ES-I3 (cell line): Measurements from ENCODE around the gene SNX32.
A peak's percentile ranks its signal among the peaks of the same experiment; 100 is the strongest.
"Not testable (repeated sequence)": the region's sequence is repeated elsewhere in the genome, so short reads cannot be mapped to it uniquely, and the experiment has no call there.

Experiments
- H3K36me3 ChIP-seq: 2 replicates; pipeline ENCODE4 v1.6.1; 2013; ENCODE audit warnings: mild to moderate bottlenecking, low read length, control low read depth, moderate library complexity; ENCODE audit not compliant: insufficient read depth
- H3K4me1 ChIP-seq: 2 replicates; pipeline ENCODE4 v1.6.1; 2013; ENCODE audit warnings: mild to moderate bottlenecking, control low read depth, low read length; ENCODE audit not compliant: insufficient read depth
- H3K9ac ChIP-seq: 2 replicates; pipeline ENCODE4 v1.6.1; 2013; ENCODE audit warnings: low read depth, mild to moderate bottlenecking, low read length, moderate library complexity
- H3K9me3 ChIP-seq: 2 replicates; pipeline ENCODE4 v1.6.1; 2013; ENCODE audit warnings: mild to moderate bottlenecking, low read length, moderate library complexity; ENCODE audit not compliant: control insufficient read depth, insufficient read depth

The SNX32 gene

DNA sequence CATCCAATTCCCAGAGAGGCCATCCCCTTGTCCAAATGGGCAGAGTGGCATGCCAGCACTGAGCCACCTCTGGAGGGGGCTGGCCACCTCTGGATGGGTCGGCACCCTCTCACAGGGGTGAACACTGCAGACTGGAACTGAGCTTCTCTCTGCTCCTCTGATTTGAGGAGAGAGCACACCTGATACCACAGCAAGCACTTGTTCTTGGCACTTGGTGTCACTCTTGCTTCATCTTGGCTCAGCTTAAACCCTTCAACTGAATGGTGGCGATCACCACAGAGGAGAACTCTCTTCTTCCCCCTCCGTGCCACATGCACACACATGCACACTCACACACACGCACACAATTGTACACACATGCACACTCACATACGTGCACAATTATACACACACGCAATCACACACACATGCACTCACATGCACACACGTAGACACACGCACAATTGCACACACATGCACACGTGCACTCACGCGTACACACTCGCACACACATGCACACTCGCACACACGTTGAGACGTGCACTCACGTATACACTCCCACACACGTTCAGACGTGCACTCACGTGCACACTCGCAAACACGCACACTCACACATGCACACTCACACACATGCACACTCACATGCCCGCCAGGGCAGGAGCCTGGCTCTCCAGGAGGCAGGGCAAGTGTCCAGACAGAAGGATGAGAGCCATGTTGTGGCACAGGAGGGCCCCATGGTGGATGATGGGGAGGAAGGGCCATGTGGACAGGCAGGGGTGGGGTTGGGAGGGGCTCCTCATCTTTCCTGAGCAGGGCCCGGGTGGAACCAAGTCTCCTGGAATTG, 23.5 kb upstream of the SNX32 start:
- no peaks in the 10 kb centered on the region for H3K36me3 ChIP-seq
- no peaks in the 10 kb centered on the region for H3K4me1 ChIP-seq
- H3K9ac ChIP-seq, result no peak overlapping the region
- no peaks in the 10 kb centered on the region for H3K9me3 ChIP-seq

DNA sequence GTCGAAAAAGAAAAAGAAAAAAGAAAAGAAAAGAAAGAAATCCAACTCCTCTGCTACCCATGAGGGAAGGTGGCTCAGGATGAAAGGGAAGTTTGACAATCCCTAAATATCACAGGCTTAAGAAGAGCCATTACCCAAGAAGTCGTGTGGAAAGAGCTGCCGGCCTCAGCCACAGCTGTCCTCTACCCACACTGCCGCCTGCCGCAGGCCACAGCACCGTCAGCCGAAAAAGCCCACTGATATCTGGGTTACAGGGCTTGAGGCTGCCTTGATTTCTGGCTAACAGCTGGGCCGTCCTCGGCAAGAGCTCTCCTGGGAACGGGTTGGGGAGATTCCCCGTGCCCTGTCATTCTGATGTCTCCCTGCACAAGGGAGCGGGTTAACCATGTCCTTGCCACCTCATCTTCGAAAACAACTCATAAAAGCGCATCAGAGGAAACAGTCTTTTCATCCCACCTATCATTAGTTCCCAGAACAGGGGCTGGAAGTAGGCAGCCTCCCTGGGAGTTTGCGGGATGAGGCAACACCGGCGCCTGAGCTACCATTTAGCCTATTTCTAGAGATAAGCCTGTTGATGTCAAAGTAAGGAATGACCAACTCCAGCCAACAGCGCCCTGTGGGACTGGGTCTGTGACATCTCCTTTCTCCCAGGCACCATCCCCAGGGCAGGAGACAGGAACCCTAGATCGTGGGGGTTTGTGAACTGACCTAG, 21.8 kb upstream of the SNX32 start:
- Histone ChIP-seq H3K36me3 (no peaks in the 10 kb centered on the region), H3K9me3 (no peaks in the 10 kb centered on the region), H3K9ac (no peak overlapping the region), H3K4me1 (no peaks in the 10 kb centered on the region)

DNA sequence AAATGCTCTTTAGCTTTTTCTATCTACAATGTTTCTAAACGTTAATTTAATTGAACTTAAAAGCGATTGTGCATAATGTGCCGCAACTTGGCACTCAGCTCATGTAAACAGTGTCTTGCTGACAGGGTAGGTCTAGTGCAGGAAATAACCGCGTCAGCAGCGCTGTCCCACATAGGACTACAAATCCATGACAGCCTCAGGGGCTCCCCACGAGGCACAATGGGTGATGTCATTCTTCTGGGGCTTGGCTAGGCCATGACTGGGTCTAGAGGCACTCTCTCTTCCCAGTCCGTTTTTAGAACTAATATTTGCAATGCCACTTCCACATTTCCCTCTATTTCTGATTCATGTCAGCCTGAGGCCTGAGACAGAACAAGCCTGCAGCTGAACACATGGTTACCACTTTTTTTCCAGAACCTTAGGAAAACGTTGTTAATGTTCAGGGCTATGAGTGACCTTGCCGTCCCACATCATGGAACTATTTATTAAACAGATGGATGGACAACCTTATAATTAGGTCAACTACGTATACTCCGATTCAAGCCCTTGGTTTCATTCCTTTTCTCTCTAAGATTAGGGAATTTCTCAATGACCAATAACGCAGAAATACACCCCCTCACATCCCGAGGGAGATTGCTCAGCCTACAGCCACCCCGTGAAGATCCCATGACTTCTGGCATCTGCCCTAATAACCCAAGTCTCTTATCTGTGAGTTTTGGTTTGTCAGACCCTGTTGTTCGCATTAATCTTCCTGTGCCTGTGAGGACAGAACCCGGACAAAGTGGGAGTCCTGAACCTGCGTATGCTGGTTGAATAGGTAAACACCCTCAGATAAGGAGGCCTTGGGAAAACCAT, 19.4 kb upstream of the SNX32 start:
- Histone ChIP-seq H3K4me1 (no peaks in the 10 kb centered on the region), H3K9me3 (no peaks in the 10 kb centered on the region), H3K36me3 (no peaks in the 10 kb centered on the region), H3K9ac (no peak overlapping the region)

DNA sequence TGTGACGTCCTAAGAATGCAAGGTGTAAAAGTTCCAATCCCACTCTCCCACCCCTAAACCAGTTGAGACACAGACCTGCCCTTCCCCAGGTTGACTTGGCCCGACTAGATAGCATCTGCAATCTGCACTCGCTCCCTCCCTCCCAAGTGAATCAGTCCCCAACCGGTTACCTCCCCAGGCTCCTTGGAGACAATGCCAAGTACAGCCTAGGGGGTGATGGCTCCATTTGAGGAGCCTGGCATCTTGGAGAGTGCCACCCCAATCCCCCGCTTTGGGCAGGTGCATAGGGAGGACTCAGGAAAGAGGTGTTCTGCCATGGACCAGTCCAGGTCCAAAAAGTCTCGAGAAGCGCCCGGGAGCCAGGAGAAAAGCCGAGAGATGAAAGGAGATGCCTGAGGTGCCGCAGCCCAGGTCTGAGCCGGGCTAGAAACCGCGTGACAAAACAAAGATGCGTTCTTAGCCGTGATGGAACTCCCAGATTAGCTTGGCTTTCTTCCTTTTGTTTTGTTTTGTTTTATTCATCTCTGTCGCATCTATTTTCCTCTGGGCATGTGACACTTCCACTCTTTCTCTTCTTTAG, 18.7 kb upstream of the SNX32 start:
- Histone ChIP-seq H3K9me3 (no peaks in the 10 kb centered on the region), H3K4me1 (no peaks in the 10 kb centered on the region), H3K36me3 (no peaks in the 10 kb centered on the region), H3K9ac (no peak overlapping the region)

DNA sequence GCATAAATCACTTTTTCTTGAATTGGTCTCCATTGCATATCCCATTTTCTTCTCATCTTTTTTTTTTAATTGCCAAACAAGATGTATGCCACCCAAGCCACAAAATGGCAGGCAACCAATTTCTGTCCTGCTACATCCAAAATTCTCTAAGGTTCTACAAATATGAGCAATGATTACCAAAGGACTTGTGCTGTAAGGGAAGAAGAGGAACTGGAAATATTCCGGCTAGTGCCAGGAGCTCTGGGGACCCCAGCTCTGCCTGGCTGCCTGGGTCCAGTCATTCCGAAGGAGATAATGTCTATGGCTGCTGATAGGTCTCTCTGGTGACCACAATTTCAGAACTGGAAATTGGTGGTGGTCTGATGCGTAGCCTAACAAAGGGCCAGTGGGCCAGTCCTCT, 17.1 kb upstream of the SNX32 start:
- H3K9ac ChIP-seq, result no peak overlapping the region
- H3K4me1 ChIP-seq, result no peaks in the 10 kb centered on the region
- H3K9me3 ChIP-seq, result no peaks in the 10 kb centered on the region
- no peaks in the 10 kb centered on the region for H3K36me3 ChIP-seq

DNA sequence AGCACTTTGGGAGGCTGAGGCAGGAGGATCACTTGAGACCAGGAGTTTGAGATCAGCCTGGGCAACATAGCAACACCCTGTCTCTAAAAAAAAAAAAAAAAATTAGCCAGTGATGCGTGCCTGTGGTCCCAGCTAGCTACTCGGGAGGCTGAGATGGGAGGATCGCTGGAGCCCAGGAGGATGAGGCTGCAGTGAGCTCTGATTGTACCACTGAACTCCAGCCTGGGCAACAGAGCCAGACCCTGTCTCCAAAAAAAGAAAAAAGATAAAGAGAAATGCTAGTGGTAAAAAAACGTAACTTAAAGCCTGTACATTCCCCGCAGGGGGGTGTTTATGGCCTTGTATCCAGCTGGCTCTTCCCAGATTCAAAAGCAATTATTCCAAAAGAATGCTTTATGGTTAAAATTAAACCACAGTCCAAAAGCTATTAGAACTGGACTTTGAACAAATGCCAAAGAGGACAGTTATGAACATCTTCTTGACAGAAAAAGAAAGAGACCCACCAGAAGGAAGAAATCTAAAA, 16.4 kb upstream of the SNX32 start:
- no peaks in the 10 kb centered on the region for H3K4me1 ChIP-seq
- no peaks in the 10 kb centered on the region for H3K9me3 ChIP-seq
- peak overlapping the region; percentile 93 for H3K9ac ChIP-seq
- H3K36me3 ChIP-seq, result no peaks in the 10 kb centered on the region

DNA sequence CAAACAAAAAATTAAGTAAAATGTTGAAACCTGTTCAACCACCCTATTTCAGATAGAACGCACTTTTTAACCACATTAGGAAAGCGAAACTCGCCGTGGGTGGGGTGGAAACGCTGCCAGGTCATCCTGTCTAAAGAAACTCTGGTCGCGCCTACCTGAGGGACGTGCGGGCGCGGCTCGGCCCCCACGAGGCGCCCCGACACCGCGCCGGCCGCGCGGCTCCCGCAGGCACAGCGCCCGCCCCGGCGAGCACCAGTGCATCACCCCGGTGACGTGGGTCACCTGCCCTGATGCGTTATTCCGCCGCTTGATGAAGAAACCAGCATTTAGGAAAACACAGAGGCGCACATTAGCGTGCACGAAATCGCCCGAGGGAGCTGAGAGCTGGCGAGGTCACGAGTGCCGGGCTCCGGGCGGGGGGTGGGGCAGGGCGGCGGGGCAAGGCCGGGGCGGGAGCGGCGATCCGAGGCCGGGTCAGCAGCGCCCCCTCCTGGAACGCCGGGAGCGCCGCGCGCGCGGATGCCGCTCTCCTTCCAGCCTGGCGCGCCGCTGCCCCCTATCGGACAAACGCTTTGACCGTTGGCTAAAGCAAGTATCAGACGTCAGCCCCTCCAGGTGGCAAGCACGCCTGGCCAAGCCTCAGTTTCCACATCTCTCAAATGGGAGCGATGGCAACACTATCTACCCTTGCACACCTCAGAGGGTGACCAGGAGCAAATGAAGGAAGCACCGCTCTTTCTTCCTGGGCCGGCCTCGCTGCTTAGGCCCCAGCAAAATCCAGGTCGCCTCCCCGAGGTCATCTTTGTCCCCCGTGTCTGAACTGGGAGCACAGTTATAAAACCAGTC, 15.7 kb upstream of the SNX32 start:
- Histone ChIP-seq H3K9me3 (no peaks in the 10 kb centered on the region), H3K36me3 (no peaks in the 10 kb centered on the region), H3K4me1 (no peaks in the 10 kb centered on the region), H3K9ac (peak overlapping the region; percentile 93)

DNA sequence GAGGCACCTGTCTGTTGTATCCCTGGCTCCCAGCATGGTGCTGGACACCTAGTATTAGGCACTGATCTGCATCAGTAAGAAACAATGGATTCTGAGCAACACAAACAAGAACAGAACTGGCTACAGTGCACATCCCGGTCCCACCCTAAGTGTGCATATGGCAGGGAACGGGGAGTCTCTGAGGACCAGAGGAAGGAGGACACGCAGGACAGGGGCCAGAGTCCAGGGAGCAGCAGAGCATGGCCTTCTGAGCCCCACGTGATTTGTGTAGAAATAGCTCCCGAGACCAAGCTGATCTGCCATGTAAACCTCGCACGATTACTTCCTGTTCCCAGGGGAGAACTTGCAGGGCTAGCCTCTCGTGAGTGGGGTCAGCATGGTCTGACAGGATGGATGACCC, 12.7 kb upstream of the SNX32 start:
- Histone ChIP-seq H3K9ac (no peak overlapping the region), H3K9me3 (no peaks in the 10 kb centered on the region)

DNA sequence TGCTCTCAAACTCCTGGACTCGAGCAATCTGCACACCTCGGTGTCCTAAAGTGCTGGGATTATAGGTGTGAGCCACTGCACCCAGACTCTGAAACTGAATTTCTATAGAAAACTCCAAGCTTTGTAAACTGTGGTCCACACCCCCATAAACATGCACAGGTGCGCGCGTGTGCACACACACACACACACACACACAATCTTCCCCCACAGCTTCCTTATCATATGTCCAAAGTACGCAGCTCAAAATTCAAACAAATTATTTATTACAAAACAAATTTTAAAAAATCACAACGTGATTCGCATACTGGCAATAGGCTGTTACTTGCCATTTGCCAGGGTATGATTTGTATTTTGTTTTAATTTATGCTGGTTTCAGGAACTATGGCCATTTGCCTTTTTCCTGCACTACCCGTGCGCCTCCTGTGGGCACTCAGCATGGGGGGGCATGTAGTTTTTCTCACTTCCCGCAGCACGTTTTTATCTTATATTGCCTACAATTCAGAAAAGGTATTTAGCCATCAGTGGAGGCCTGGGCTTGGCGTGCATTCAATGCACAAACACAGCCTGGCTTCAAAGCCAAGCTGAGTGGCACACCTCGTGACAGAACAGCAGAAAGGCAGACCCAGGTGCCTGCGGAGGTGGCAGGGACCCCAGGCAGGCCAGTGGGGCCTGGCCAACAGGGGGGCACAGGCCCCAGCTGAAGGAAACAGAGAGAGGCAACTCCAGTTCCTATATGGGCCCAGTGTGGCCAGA, 10.8 kb upstream of the SNX32 start:
- no peaks in the 10 kb centered on the region for H3K4me1 ChIP-seq
- H3K36me3 ChIP-seq, result no peaks in the 10 kb centered on the region
- no peaks in the 10 kb centered on the region for H3K9me3 ChIP-seq
- no peak overlapping the region for H3K9ac ChIP-seq

More for the DNA sequence above, 12.7 kb upstream of the SNX32 start:
- no peaks in the 10 kb centered on the region for H3K36me3 ChIP-seq
- no peaks in the 10 kb centered on the region for H3K4me1 ChIP-seq

DNA sequence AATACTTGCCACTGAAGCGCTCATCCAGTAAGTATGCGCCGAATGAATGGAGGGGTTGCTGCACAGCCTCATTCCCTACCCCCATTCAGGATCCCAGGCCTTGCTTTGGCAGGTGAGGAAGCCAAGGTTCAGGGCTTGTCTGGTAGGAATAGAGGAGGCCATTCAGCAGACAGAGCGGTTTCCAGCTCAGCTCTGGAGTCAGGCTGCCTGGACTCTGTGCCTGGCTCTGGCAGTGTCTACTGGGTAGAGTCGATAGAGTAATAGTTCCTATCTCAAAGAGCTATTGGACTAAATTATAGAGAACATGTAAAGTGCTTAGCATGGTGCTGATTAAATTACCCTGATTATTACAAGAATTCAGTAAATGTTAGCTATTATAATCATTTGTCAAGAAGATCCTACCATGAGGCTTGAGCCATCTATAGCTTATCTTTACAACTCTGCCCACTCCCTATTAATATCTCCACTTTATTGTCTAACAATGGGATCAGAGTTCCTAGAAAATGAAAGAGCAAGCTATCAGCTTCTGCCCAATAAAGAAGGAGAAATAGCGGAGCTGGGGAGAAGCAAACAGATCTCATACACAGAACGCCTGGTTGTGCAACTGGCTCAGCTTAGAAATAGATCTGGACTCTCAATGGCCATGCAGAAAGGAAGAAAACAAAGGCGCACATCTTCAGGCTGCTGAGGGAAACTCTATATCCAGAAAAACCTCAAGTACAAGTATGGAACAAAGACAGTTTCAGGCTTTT, 6.6 kb upstream of the SNX32 start:
- Histone ChIP-seq H3K36me3 (no peaks in the 10 kb centered on the region), H3K9ac (no peak overlapping the region), H3K4me1 (no peaks in the 10 kb centered on the region), H3K9me3 (no peaks in the 10 kb centered on the region)

DNA sequence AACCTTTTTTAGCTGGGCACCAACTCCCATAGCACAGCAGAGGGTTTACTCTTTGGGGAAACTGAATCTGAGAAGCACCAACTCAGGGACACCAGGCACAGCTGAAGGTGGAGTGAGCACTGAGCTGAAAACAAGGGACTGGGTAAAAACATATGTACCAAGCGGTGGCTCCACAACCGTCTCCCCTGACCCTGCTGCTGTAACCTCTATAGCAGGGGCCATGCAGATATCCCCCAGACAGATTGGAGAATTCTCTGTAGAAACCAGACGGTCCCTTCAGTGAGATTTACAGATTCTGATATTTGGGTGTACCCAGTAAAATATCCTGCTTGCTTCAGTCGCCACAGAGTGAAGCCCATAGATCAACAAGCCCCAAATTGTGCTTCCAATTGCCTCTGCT, 4.3 kb upstream of the SNX32 start:
- H3K4me1 ChIP-seq, result 0 out of 2 replicates have a peak, but pooled peaks cover 4% of the 10 kb centered on the region
- H3K9me3 ChIP-seq, result no peaks in the 10 kb centered on the region
- no peak overlapping the region for H3K9ac ChIP-seq

DNA sequence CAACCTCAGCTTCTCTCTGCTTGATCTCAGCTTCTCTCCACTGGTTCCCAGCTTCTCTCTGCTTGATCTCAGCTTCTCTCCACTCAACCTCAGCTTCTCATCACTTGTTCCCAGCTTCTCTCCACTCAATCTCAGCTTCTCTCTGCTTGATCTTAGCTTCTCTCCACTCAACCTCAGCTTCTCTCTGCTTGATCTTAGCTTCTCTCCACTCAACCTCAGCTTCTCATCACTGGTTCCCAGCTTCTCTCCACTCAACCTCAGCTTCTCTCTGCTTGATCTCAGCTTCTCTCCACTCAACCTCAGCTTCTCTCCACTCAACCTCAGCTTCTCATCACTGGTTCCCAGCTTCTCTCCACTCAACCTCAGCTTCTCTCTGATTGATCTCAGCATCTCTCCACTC, 1.5 kb upstream of the SNX32 start:
- H3K4me1 ChIP-seq, H3K36me3 ChIP-seq, H3K9me3 ChIP-seq: not testable (repeated sequence)
- 0 out of 2 replicates have a peak overlapping the region, but pooled peaks have one; percentile 58 for H3K9ac ChIP-seq

More for the DNA sequence above, 4.3 kb upstream of the SNX32 start:
- no peaks in the 10 kb centered on the region for H3K36me3 ChIP-seq
